Omental fat pad (tissue), 4 donors: ENCODE results near the gene SPECC1. TPM values are rescaled to one million over a fixed set of nuclear protein-coding genes. Genes with fewer than 3 reads are reported as not detected.
"Not testable (repeated sequence)": the region's sequence is repeated elsewhere in the genome, so short reads cannot be mapped to it uniquely, and the experiment has no call there.

Experiments
- ATAC-seq: fragments of 150-250 bp; one replicate; pipeline ENCODE4 v1.9.1; 2016; ENCODE audit warnings: mild to moderate bottlenecking, moderate library complexity; ENCODE audit not compliant: low FRiP score
- DNase-seq: peaks from one replicate; pipeline ENCODE4 v3.0.0-alpha.2; 2019; ENCODE audit warnings: low spot score
- total RNA-seq, 4 donors: library from RNA; depleted of rRNA; stranded (reverse); fragments of >200 nt; gene quantifications; one replicate each; pipeline ENCODE4 v1.1.0, GENCODE V29; 2016
- TF ChIP-seq, protein P1 (sequence below), 3 donors: fragments of 450-650 bp; IDR thresholded peaks; one replicate each; pipeline ENCODE4 v1.5.1; 2016 to 2017; ENCODE audit warnings: antibody characterized with exemption in 3 of 3, mild to moderate bottlenecking in 3 of 3, moderate library complexity in 2 of 3

Gene SPECC1
- total RNA-seq, 4 donors from 2014 or later = 34.2 to 114 (median 53.1) TPM

- TF ChIP-seq, protein P1, sequence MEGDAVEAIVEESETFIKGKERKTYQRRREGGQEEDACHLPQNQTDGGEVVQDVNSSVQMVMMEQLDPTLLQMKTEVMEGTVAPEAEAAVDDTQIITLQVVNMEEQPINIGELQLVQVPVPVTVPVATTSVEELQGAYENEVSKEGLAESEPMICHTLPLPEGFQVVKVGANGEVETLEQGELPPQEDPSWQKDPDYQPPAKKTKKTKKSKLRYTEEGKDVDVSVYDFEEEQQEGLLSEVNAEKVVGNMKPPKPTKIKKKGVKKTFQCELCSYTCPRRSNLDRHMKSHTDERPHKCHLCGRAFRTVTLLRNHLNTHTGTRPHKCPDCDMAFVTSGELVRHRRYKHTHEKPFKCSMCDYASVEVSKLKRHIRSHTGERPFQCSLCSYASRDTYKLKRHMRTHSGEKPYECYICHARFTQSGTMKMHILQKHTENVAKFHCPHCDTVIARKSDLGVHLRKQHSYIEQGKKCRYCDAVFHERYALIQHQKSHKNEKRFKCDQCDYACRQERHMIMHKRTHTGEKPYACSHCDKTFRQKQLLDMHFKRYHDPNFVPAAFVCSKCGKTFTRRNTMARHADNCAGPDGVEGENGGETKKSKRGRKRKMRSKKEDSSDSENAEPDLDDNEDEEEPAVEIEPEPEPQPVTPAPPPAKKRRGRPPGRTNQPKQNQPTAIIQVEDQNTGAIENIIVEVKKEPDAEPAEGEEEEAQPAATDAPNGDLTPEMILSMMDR (IDR thresholded peaks at IDR 0.05) = no peak
- ATAC-seq (no peak), DNase-seq (no peak)
Measured at GRCh38 chr17:20190605-20191004, 181.4 kb downstream of the SPECC1 start.

- ATAC-seq = no peak
- TF ChIP-seq, protein P1 (IDR thresholded peaks at IDR 0.05) = no peak
- DNase-seq = no peak
Measured at GRCh38 chr17:20191056-20191455, 181.9 kb downstream of the SPECC1 start.

DNA sequence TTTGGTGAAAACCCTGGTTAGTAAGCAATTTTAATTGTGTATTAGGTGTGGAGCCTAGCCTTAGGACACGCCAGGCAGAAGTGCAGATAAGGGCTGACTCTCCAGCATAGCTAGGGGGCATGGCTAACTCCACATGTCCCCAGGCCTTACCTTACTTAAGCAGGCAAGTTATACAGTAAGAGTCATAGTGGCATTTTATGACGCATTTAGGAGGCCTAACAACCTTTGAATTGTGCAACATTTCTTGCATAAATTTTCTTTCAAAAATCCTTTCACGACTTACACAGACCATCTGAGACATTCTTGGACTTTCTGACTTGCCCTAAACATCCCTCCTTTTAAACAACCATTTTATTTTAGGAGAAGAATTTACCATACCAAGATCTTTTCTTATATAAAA lies 187.1 kb downstream of the SPECC1 start:
- DNase-seq, ATAC-seq: not testable (repeated sequence)

- ATAC-seq (no peak), DNase-seq (no peak)
- TF ChIP-seq, protein P1 (IDR thresholded peaks at IDR 0.05) = no peak
Measured at GRCh38 chr17:20197272-20197926, 188.2 kb downstream of the SPECC1 start.

DNA sequence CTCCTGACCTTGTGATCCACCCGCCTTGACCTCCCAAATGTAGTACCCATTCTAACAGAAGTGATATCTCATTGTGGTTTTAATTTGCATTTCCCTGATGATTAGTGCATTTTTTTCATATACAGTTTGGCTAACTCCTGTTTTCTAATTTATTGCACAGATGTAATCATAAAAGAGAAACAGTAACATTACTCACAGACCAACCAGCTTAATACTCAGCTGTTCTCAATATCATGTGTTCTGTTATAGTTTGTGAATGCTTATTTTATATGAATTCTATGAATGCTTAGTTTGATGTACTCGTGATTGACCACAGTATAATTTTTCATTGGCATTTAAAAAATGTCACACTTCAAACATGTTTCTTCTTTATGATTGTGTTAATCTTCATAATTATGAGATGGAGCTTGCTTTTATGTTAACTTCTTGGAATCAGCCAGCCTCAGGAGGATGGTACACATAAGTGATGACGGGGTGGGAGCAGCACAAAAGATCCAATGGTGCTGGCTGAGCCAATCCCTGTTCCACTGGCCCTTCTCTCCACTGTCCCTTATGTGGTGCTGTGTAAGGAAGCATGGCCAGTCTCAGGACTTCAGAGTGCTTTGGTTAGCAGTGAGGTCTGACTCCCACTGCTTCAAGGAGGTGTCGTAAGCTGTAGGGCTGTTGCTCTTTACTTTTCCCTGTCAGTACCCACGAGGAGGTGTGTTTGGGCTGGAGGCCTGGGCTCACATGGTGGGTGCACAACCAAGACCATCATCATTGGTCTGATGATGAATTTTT lies 191.0 kb downstream of the SPECC1 start:
- TF ChIP-seq, protein P1 (IDR thresholded peaks at IDR 0.05) = no peak
- ATAC-seq (no peak), DNase-seq (no peak)

DNA sequence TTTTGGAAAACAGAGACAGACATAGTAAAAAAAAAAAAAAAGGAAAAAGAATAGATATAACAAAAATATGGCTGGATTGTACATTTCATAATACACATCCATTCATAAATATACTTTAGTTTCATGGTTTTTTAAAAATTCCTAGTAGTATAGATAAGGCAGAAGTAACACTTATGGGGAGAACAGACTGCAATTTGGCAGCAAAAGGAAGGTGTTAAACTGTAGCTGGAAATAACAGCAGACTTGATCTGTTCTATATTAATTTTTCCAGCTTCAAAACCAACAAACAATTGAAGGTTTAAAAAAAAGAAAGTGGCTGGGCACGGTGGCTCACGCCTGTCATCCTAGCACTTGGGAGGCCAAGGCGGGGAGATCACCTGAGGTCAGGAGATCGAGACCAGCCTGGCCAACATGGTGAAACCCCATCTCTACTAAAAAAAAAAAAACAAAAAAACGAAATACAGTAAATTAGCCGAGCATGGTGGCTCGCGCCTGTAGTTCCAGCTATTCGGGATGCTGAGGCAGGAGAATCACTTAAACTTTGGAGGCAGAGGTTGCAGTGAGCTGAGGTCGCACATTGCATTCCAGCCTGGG lies 191.8 kb downstream of the SPECC1 start:
- TF ChIP-seq, protein P1 (IDR thresholded peaks at IDR 0.05) = no peak
- DNase-seq (no peak), ATAC-seq (no peak)

DNA sequence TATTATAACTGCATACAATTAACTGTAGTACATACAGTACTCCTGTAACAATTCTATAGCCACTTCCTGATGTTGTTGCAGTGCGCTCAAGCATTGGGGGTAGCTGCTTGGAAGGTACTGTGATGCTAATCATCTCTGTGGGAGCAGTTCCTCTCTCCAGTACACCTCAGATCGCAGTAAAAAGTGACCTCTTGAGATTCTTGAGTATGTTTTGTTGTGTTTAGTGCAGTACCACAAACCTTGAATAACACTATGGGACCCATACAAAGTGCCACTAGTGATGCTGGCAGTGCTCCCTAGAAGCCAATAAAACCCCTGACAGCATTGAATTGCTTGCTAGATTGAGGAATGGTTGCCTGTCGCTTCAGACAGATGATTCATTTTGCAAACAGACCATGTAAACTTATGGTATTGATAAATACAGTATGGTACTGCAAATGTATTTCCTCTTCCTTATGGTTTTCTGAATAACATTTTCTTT lies 193.0 kb downstream of the SPECC1 start:
- ATAC-seq (no peak), DNase-seq (no peak)
- TF ChIP-seq, protein P1 (IDR thresholded peaks at IDR 0.05) = no peak
